ENCODE data around the gene FKBP1A.
"Not testable (repeated sequence)": the region's sequence is repeated elsewhere in the genome, so short reads cannot be mapped to it uniquely, and the experiment has no call there.

Gene FKBP1A

GRCh38 chr20:1415667-1416468, 23.0 kb upstream of the FKBP1A start:
- DNase-seq, result no peak

- DNase-seq, result no peak
Measured at GRCh38 chr20:1414982-1415381, 22.1 kb upstream of the FKBP1A start.

GRCh38 chr20:1405801-1406200, 12.9 kb upstream of the FKBP1A start:
- no peak for DNase-seq

DNA sequence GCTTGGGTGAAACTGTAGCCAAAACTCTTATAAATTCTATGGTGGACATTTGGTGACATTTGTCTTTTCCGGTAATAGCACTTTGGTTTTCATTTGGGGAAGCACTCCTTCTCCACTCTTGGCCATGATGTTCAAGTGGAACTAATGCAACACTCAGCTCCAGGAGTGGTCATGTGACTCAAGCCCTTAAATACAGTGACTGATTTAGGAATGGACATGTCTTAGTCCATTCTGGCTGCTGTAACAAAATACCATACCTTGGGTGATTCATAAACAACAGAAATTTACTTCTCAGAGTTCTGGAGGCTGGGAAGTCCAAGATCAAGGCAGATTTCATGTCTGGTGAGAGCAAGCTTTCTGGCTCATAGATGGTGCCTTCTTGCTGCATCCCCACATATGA, 10.8 kb upstream of the FKBP1A start:
- DNase-seq, result no peak

- no peak for DNase-seq
Measured at GRCh38 chr20:1402149-1402548, 9.3 kb upstream of the FKBP1A start.

GRCh38 chr20:1401451-1401907, 8.6 kb upstream of the FKBP1A start:
- DNase-seq, result no peak

GRCh38 chr20:1399678-1400366, 7.0 kb upstream of the FKBP1A start:
- DNase-seq, result not testable (repeated sequence)

GRCh38 chr20:1398185-1398584, 5.3 kb upstream of the FKBP1A start:
- DNase-seq, result not testable (repeated sequence)

- DNase-seq, result no peak
Measured at GRCh38 chr20:1397710-1398109, 4.9 kb upstream of the FKBP1A start.

- no peak for DNase-seq
Measured at GRCh38 chr20:1396702-1397101, 3.8 kb upstream of the FKBP1A start.

GRCh38 chr20:1396264-1396663, 3.4 kb upstream of the FKBP1A start:
- DNase-seq, result no peak

DNA sequence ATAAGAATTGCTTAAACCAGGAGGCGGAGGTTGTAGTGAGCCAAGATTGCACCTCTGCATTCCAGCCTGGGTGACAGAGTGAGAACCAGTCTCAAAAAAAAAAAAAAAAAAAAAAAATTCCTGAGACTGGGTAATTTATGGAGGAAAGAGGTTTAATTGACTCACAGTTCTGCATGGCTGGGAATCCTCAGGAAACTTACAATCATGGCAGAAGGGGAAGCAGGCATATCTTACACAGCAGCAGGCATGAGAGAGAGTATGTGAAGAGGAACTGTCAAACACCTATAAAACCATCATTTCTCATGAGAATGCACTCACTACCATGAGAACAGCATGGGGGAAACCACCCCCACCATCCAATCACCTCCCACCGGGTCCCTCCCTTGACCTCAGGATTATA, 1.8 kb upstream of the FKBP1A start:
- no peak for DNase-seq

DNA sequence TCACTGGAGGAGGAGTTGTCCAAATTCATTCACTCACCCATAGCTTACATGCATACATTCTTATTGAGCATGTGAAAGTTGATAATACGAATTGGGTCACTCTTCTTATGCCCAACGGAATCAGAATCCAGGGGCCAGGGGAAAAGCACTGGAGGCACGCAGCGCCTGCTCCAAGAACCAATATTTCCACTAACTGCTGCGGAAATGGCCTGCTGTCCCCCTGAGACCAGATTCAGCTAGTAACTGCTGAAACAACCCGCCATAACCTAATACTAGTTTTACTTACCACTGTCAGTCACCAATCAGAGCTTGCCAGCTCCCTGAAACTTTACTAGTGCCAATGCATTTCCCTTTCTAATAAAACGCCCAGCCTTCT, 641 bp upstream of the FKBP1A start:
- no peak for DNase-seq

- DNase-seq, result no peak
Measured at GRCh38 chr20:1392443-1392692, 486 bp downstream of the FKBP1A start.

DNA sequence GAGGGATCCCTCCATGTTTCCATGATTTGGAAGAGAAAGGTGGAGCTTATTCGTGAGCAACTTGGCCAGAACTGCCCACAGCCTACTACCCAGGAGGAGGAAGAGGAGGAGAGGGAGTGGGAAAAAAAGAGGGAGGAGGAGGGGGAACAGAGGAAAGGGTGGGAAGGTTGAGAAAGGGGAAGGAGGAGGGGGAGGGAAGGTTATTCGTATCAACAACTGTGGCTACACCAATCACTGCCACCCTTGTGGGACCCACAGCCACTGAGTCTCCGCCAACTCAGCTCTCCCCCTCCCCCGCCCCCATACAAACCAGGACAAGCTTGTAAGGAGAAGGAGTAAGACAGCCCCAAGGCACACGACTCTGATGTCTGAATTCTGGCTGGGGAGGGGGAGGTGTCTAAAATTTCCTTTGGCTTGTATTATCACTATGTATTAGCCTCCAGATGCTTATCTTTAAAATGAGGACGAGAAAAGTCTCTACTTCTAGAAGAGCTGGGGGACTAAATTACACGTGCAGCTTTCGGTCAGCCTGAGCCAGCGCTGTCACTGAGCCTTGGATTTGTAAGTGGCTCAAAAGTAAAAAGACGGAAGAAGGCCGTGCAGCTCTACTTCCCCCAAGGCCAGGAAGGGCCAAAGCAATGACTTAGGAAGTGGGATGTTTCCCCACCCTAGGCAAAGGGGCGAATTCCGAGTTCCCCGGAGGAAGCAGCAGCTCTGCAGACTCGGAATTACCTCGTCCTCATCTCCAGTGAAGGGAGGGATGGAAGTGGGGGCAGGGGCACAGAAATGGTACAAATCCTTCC, 1.0 kb downstream of the FKBP1A start:
- DNase-seq, result peak; percentile 43

DNA sequence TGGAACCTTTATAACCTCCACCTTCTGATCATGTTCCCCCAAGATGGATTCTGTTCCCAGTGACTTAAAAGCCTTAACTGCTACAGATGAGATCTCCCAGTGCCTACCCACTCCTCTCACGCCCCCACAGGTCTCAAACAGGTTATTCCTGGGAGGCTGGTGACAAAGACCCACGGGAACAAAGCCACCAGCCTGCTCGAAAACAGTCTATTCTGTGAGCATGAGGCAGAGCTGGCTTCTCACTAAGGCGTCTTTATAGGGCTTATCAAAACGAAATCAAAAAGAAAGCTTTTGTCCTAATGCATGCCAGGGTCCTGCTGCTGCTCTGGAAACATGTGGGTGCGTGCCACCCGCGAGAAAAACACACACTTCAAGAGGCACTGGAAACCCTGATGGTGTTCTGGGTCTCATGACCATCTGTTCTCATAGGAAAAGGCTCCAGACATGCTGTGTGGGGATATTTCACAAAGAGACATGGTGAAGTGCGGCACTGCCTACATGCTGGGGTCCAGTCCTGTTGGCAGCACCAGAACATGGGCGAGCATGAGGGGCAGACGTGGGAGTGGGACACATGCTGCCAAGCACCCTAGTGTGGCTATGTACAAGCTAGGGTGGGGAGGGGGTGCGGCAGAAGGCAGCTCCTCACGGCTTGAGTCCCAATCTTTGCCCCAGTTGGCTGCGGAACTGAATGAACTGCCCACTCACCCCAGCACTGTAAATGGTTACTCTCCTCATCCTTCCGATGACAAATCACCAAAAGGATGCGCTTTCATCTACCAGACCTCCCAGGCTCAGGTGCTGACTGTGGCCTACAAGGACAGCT, 2.1 kb downstream of the FKBP1A start:
- peak; percentile 8 for DNase-seq

GRCh38 chr20:1389703-1390580, 2.9 kb downstream of the FKBP1A start:
- DNase-seq, result no peak

GRCh38 chr20:1388741-1389483, 3.9 kb downstream of the FKBP1A start:
- peak; percentile 40 for DNase-seq

DNA sequence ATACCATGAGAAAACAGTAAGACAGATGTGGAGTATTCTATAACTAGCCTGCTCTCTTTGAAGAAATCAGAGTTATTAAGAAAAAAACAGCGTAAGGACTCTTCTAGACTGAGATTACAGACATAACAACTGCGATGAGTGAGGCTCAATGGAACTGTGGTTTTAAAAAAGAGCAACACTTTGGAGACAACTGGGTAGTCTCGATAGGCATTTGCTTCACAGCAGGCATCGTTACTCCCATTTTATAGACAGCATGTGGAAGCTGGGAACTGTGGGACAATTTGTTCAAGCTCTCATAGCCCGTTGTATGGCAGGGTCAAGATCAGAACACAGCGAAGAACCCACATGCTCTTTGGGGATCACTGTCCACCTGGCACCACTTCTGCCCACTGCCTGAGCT, 4.6 kb downstream of the FKBP1A start:
- no peak for DNase-seq

DNA sequence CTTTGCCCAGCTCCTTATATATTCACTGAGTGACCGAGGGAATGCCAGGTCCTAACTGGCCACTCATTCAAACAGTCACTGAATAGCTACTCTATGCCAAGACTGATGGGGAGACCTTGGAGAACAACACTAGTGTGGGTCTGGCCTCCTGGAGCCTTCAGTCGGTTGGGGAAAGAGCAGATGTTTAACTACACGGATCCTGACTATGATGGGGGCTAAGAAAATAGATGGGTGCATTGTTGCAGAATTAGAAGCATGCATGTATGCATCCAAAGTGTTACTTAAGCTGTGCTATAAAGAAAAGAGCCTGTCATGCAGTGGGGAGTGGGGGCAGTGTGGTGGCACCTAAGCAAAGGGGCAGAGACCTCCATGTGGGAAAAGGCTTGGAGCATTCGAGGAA, 6.5 kb downstream of the FKBP1A start:
- DNase-seq, result no peak

All from CD4-positive, alpha-beta T cell treated with Interleukin-6 for 4 hours (primary cell).